NCI-H2196 (cell line): ENCODE measurements around the gene CXorf51A.
"Not testable (repeated sequence)": the region's sequence is repeated elsewhere in the genome, so short reads cannot be mapped to it uniquely, and the experiment has no call there.

Experiments used
- DNase-seq: peaks from one replicate; lab custom pipeline; 2025; ENCODE audit not compliant: unreplicated experiment; lab: John Stamatoyannopoulos, UW

The CXorf51A gene

GRCh38 chrX:146814644-146815043 is at the start of gene CXorf51A:
CXorf51A (minus strand) TSS chrX:146814744; CDS start chrX:146814723, 21 bp downstream.
- not testable (repeated sequence) for DNase-seq

- no peak for DNase-seq
Measured at GRCh38 chrX:146863566-146863965, 49.0 kb upstream of the CXorf51A start.

GRCh38 chrX:146854281-146854680 is 39.7 kb upstream of the CXorf51A start:
- DNase-seq: no peak

GRCh38 chrX:146831994-146832393 is 17.4 kb upstream of the CXorf51A start:
- no peak for DNase-seq

- not testable (repeated sequence) for DNase-seq
Measured at GRCh38 chrX:146809471-146809870, 5.1 kb downstream of the CXorf51A start, which contains the start of gene CXorf51B. CXorf51B (plus strand) TSS chrX:146809771; CDS start chrX:146809792, 21 bp downstream.
